Measurements from ENCODE around the gene MLN.

The MLN gene

DNA sequence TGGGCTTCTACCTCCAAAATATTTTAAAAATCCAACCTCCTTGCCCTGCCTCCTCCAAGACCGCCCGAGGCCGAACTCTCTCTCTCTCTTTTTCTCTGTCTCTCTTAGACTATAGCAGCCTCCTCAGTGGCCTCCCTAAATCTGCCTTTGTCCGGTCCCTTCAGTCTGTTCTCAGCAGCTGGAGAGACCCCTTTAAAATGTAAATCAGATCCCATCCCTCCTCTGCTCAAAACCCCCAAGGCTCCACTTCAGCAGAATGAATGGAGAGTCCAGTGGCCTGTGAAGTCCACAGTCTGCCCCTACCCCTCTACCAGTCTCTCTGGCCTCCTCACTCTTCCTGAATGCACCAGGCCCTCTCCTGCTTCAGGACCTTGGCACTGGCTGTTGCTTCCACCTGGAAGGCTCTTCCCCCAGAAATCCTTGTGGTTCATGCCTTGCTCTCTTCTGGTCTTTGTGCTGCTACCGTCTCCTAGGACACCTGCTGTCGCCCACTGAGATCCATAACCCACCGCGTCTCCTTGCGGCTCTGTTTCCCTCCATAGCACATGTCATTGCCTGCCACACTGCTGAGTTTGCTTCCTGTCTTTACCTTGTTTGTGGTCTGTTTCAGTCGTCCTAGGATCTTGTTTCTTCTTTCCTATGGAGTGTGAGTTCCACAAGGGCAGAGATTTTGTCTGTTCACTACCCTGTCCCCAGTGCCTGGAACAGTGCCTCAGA lies 6.0 kb downstream of the MLN start:
- no peak overlapping the region for H3K27ac Mint-ChIP-seq
- no peaks in the 10 kb centered on the region for H3K9me3 Mint-ChIP-seq
- DNase-seq (ENCODE audit: low spot score in 2 of 2), result no peak
- H3K4me1 Mint-ChIP-seq, result no peaks in the 10 kb centered on the region
- peaks cover 26% of the 10 kb centered on the region for H3K27me3 Mint-ChIP-seq
- ATAC-seq (ENCODE audit: low read depth), result no peak
- H3K4me3 Mint-ChIP-seq, result no peak overlapping the region
- H3K36me3 Mint-ChIP-seq, result no peaks in the 10 kb centered on the region

DNA sequence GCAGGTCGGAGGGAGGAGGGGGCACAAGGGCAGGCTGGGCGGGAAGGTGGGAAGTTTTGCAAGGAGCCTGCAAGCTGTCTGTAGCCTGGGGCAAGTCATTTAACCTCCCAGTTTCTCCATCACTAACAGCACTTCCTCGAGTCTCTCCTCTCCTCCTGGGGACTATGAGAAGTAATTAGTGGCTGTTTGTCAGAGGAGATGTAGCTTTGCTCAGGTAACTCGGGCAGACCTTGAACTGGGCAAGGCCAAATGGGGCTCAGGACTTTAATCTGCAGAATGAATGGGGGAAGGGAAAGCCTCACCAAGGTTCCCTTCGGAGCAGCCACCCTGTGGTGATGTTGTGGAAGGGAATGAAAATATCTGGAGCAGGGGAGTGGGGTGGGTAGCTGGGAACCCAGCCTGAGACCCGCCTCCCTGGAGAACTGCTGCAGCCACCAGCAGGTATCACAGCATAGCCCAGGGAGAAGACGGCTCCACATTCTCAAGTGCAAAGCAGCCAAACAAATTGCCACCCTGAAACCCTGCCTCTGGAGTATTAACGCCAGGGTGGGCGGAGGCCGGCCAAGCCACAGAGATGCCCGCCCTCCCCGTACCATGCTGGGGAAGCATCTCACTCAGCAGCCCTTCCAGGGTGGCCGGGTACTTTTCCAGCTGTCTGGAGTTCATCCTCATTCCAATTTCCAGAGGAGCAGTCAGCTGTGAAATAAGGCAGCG lies 8.7 kb downstream of the MLN start:
- Mint-ChIP-seq H3K27me3 (peaks cover 21% of the 10 kb centered on the region), H3K36me3 (no peaks in the 10 kb centered on the region), H3K4me1 (peaks cover 2% of the 10 kb centered on the region), H3K9me3 (no peaks in the 10 kb centered on the region), H3K4me3 (no peak overlapping the region), H3K27ac (no peak overlapping the region)
- ATAC-seq (ENCODE audit: low read depth), result no peak
- no peak for DNase-seq (ENCODE audit: low spot score in 2 of 2)

DNA sequence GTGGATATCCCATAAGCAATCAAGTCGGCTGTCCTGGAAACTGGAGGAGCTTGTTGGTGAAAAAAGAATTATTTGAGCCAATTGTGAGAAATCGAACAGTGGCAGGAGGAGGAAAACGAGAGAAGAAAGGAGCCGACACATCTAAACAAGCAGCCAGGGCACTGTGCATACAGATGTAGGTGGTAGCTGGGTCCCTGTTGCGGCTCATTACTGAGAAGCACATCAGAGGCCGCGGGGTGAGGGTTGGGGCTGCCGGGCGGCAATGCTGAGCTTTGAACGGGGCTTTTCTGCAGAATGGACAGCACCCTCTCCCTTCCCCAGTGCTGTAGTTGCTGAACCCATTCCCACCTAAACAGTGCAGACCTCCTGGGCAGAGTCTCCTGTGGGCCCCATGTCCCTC lies 10.8 kb downstream of the MLN start:
- Mint-ChIP-seq H3K36me3 (peaks cover under 1% of the 10 kb centered on the region), H3K27ac (no peak overlapping the region), H3K9me3 (no peaks in the 10 kb centered on the region), H3K4me1 (peaks cover 8% of the 10 kb centered on the region), H3K4me3 (no peak overlapping the region), H3K27me3 (peaks cover 10% of the 10 kb centered on the region)
- no peak for ATAC-seq (ENCODE audit: low read depth)
- DNase-seq (ENCODE audit: low spot score in 2 of 2), result no peak

DNA sequence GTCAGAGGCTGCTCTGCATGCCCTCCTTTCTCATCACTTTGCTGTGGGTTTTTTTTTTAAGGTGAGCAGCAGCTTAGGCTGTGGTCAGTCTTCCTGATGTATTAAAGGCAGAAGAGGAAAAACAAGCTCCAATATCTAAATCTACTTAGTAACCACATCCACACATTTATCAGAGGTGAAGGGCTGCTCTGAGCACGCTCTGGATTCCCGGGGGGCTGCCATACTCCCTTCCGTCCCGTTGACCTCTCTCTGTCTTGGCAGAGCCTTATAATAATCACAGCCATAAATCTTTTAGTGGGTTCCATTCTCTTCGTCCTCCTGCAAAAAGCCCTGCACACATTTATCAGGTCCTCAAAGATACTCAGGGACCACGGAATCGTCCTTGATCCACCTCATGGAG lies 12.2 kb downstream of the MLN start:
- Mint-ChIP-seq H3K27ac (no peak overlapping the region), H3K4me3 (no peak overlapping the region), H3K9me3 (no peaks in the 10 kb centered on the region)

DNA sequence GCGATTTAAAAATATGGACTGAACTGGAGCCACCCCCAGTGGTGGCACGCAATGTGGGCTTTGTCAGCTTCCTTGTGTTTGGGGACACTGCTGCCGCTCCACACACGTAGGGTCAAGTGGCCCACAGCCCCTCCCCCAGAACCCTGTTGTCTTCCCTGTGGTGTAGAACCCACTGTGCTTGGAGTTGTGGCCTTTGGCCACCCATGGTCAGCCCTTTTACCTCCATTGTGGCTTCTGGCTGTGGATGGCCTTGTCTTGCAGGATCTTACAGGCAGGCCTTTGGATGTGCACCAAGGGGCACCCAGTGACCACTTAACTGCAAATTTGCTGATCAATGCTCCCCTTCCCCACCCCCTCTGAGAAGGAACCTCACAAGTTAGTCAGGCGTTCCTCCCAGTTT lies 12.9 kb downstream of the MLN start:
- Mint-ChIP-seq H3K9me3 (no peaks in the 10 kb centered on the region), H3K4me1 (peaks cover 27% of the 10 kb centered on the region), H3K27ac (no peak overlapping the region), H3K27me3 (no peaks in the 10 kb centered on the region), H3K36me3 (peaks cover 2% of the 10 kb centered on the region), H3K4me3 (no peak overlapping the region)
- no peak for DNase-seq (ENCODE audit: low spot score in 2 of 2)
- ATAC-seq (ENCODE audit: low read depth), result no peak

More for the DNA sequence above, 12.2 kb downstream of the MLN start:
- no peak for DNase-seq (ENCODE audit: low spot score in 2 of 2)
- peaks cover 2% of the 10 kb centered on the region for H3K36me3 Mint-ChIP-seq
- H3K4me1 Mint-ChIP-seq, result peaks cover 21% of the 10 kb centered on the region
- no peak for ATAC-seq (ENCODE audit: low read depth)
- H3K27me3 Mint-ChIP-seq, result peaks cover 1% of the 10 kb centered on the region

DNA sequence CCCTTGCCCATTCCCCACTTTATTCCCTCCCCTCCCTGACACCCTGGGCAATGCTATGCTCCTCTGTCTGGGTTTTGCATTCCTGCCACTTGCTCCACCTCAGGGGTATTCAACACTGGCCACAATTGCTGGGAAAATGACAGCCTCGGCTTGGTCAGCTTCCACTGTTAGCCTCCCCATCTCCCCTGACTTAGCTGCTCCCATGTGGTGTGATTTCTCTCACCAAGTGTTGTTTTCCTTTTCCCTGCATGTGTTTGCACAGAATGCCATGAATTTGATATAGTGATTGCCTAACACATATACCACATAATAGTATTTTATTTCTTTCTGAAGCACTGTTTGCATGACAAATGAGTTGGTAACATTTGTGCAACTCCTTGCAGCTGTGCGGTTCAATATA lies 13.4 kb downstream of the MLN start:
- ATAC-seq (ENCODE audit: low read depth) (no peak), DNase-seq (ENCODE audit: low spot score in 2 of 2) (no peak)
- peaks cover 2% of the 10 kb centered on the region for H3K36me3 Mint-ChIP-seq
- H3K27ac Mint-ChIP-seq, result no peak overlapping the region
- H3K27me3 Mint-ChIP-seq, result no peaks in the 10 kb centered on the region
- H3K9me3 Mint-ChIP-seq, result no peaks in the 10 kb centered on the region
- H3K4me3 Mint-ChIP-seq, result peak overlapping the region; percentile 11
- H3K4me1 Mint-ChIP-seq, result peaks cover 28% of the 10 kb centered on the region

DNA sequence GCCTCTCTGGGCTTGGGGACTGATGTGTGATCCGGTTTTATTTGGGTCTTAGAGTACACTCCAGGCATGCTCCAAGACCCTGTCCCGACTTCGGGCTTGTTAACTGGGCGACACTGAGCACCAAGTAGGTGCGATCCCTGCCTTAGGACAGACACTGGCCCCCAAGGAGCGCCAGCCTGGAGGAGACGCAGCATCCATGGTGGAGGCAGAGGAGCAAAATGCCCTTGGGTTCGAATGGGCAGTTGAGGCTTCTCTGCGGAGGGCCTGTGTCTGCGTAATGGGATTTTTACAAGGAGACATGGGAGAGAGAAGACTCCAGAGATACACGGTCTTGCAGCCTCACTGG lies 14.3 kb downstream of the MLN start:
- Mint-ChIP-seq H3K27me3 (no peaks in the 10 kb centered on the region), H3K4me3 (peak overlapping the region; percentile 84), H3K36me3 (peaks cover 2% of the 10 kb centered on the region), H3K9me3 (no peaks in the 10 kb centered on the region), H3K4me1 (peaks cover 36% of the 10 kb centered on the region), H3K27ac (peak overlapping the region; percentile 65)
- DNase-seq (ENCODE audit: low spot score in 2 of 2) (no peak), ATAC-seq (ENCODE audit: low read depth) (no peak)

DNA sequence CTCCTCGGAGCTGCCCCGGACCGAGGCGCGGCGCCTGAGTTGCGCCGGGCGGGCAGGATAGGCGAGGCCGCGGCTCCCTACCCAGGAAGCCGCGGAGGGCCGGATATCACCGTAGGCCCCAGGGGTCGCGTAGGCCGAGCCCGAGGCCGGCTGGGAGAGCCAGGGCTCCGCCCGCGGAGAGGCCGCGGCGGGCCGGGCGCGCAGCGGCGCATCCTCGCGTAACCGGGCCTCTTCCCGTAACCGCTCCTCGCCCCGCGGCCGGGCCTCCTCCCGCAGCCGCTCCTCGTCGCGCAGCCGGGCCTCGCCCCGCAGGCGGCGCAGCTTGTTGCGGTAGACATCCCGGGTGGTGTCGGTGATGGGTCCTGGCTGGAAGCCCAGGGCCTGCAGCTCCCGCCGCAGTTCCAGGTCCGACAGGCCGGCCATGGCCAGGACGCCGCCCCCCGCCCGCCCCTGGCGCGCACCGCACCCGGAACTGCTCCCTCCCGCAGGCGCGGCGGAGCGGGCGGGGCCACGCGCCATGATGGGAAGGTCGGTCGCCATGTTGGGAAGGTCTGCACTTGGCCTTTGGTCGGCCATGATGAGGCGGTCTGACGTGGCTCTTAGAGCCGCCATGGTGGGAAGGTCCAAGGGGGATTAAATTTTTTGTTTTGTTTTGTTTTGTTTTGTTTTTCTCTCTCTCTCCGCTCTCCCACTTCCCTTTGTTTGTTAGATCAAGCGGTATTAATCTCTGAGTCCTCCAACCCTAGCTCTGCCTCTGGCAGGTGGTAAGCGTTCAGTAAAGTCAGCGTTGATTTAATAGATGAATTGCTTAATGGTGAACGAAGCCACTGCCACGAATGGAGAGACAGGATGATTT lies 14.9 kb downstream of the MLN start, which contains the start of gene LEMD2:
TSS of gene LEMD2 (minus strand) at position 437 of the 856 bp plus-strand sequence. CDS start at position 423, 14 bp downstream.
- peaks cover 37% of the 10 kb centered on the region for H3K4me1 Mint-ChIP-seq
- H3K36me3 Mint-ChIP-seq, result peaks cover 3% of the 10 kb centered on the region
- DNase-seq (ENCODE audit: low spot score in 2 of 2) (peak; percentile 93 to 97), ATAC-seq (ENCODE audit: low read depth) (peak; percentile 90)
- H3K27ac Mint-ChIP-seq, result peak within 1 kb of the TSS; percentile 93
- H3K27me3 Mint-ChIP-seq, result no peaks in the 10 kb centered on the region
- peak within 1 kb of the TSS; percentile 95 for H3K4me3 Mint-ChIP-seq
- no peaks in the 10 kb centered on the region for H3K9me3 Mint-ChIP-seq

DNA sequence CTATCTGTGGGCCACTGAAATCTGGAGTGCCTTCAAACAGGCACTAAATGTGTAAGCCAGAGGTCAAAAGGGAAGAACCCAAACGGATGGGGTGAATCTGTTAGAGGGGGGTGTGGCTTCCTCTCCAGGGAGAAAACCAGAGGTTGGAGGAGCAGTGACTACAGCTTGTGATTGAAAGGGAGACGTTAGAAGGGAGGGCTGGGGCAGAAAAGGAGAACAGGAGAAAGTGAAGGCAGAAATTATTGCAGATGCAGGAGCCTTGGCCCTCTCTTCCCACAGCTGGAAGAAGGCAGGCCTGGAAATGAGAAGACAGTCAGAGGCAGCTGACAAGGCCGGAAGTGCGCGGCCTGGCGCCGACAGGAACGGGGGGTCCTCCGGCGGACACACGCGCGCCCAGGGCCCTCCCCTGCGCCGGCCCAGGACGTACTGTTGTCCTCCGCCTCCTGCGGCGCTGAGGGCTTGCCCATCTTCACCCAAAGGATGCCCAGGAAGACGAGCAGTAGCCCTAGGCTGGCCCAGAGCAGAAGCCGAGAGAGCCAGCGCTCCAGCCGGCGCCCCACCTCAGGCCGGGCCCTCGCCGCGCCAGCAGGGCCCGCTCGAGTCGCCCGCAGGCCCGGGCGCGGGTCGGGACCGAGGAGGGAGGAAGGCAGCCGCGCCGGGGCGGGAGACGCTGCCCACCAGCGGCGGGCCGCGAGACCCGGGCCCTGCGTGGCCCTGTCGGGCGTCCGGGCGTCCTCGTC lies 15.7 kb downstream of the MLN start:
- Mint-ChIP-seq H3K36me3 (peaks cover 10% of the 10 kb centered on the region), H3K4me1 (peaks cover 37% of the 10 kb centered on the region), H3K4me3 (peak overlapping the region; percentile 95), H3K27ac (peak overlapping the region; percentile 93), H3K9me3 (no peaks in the 10 kb centered on the region), H3K27me3 (no peaks in the 10 kb centered on the region)
- DNase-seq (ENCODE audit: low spot score in 2 of 2) (peak in 1 of 2 donors; percentile 27), ATAC-seq (ENCODE audit: low read depth) (peak; percentile 36)

DNA sequence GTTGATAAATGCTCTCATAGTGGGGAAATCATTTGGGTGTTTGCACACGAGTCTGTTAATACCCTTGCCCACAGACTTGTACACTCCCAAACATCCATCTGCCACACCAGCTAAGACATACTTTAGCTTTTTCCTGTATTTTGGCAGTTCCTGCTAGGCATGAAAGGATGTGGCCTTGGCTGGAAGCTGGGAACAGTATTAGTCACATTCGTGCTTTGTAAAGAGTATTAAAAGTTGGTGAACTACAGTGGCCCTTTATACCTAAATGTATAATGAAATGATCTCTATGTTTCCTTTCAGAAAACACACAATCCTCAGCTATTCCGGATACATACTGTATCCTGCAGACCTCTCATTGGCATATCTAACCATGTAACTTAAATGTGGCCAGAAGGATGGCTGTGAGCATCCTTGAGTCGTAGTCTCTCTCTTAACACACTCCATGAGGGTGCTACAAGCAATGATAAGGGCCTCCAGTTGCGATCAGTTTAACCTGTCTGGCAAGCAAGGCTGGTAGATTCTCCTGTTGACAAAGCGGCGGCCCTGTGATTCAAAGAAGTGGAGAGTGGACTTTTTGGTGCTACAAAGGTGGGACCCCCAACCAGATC lies 16.4 kb downstream of the MLN start:
- ATAC-seq (ENCODE audit: low read depth) (no peak), DNase-seq (ENCODE audit: low spot score in 2 of 2) (no peak)
- Mint-ChIP-seq H3K27ac (peak overlapping the region; percentile 93), H3K36me3 (peaks cover 13% of the 10 kb centered on the region), H3K4me1 (peaks cover 37% of the 10 kb centered on the region), H3K9me3 (no peaks in the 10 kb centered on the region), H3K4me3 (peak overlapping the region; percentile 95), H3K27me3 (no peaks in the 10 kb centered on the region)

DNA sequence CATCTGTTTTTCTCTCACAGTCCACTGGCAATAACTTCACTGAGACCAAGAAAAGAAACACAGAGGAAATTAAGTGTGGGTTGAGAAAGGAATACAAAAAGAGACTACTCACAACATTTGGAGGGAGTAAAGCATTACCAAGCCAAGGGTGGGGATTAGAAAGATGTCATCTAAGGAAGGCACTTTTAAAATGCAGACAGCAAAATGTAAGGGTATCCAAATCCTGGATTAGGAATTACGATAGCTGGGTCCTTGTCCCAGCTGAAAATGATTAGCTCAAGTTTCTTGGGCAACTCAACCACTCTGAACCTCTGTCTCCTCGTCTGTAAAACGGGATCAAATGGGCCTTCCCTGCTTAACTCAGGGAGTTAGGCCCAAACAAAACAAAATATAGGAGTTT lies 17.1 kb downstream of the MLN start:
- H3K9me3 Mint-ChIP-seq, result no peaks in the 10 kb centered on the region
- DNase-seq (ENCODE audit: low spot score in 2 of 2) (no peak), ATAC-seq (ENCODE audit: low read depth) (no peak)
- H3K4me3 Mint-ChIP-seq, result peak overlapping the region; percentile 17
- H3K4me1 Mint-ChIP-seq, result peaks cover 42% of the 10 kb centered on the region
- H3K27me3 Mint-ChIP-seq, result no peaks in the 10 kb centered on the region
- H3K27ac Mint-ChIP-seq, result no peak overlapping the region
- H3K36me3 Mint-ChIP-seq, result peaks cover 18% of the 10 kb centered on the region

DNA sequence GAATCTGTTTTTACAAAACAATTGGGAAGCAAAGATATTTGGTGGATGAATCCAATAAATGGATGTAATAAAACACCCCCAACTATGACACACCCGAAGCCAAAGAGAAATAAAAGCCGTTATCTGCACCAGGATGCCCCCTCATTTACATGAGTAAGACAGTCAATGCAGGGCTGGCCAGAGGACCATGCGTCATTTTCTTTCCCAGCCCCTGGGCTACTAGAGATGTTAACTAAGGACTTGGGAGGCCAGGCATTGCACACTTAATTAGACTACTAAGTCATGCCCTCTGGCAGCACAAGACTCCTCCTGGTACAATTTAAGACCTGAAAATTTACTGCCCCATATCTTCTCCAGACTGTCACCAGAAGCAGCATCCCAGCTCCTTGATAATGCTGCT lies 18.0 kb downstream of the MLN start:
- ATAC-seq (ENCODE audit: low read depth) (no peak), DNase-seq (ENCODE audit: low spot score in 2 of 2) (no peak)
- no peak overlapping the region for H3K27ac Mint-ChIP-seq
- H3K27me3 Mint-ChIP-seq, result no peaks in the 10 kb centered on the region
- peaks cover 42% of the 10 kb centered on the region for H3K4me1 Mint-ChIP-seq
- H3K9me3 Mint-ChIP-seq, result no peaks in the 10 kb centered on the region
- H3K4me3 Mint-ChIP-seq, result no peak overlapping the region
- peaks cover 20% of the 10 kb centered on the region for H3K36me3 Mint-ChIP-seq

DNA sequence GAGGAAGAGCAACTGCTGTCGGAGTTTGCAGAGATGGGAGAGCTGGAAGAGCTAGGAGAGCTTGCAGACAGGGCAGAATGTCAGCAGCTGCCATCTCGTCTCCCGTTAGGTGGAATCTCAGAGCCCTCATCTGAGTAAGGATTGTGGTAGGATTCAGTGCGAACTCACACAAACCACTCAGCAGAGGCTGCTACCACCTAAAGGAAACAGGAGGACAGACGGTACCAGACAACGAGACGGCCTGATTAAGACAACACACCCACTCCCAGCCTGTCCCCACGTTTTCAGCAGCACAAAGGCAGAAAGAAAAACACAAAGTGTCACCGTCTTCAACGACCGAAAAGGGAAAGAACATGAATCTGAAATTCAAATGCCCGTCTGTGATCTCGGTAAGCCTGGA lies 19.0 kb downstream of the MLN start:
- DNase-seq (ENCODE audit: low spot score in 2 of 2) (no peak), ATAC-seq (ENCODE audit: low read depth) (no peak)
- Mint-ChIP-seq H3K4me1 (peaks cover 39% of the 10 kb centered on the region), H3K27me3 (no peaks in the 10 kb centered on the region), H3K4me3 (no peak overlapping the region), H3K36me3 (peaks cover 24% of the 10 kb centered on the region), H3K27ac (no peak overlapping the region), H3K9me3 (no peaks in the 10 kb centered on the region)
